Suppressor macrophage (primary cell): ENCODE results near the gene KLHL22.
"Not testable (repeated sequence)": the region's sequence is repeated elsewhere in the genome, so short reads cannot be mapped to it uniquely, and the experiment has no call there.

Experiments
- DNase-seq, 4 experiments: peaks; one replicate each; pipeline ENCODE4 v3.0.0-alpha.2; 2020 to 2022

The KLHL22 gene

GRCh38 chr22:20469110-20469868 lies 26.3 kb downstream of the KLHL22 start:
- DNase-seq, result no peak

- DNase-seq, result no peak
These were observed 28.8 kb downstream of the KLHL22 start for GRCh38 chr22:20466659-20467379.

- DNase-seq, result no peak
These were observed 29.9 kb downstream of the KLHL22 start for GRCh38 chr22:20465759-20466077.

GRCh38 chr22:20464912-20465758 lies 30.5 kb downstream of the KLHL22 start:
- no peak for DNase-seq

GRCh38 chr22:20464096-20464614 lies 31.4 kb downstream of the KLHL22 start:
- DNase-seq, result no peak

- DNase-seq, result peak in 3 of 4 experiments; percentile 32 to 49 (median 40)
These were observed 32.1 kb downstream of the KLHL22 start for GRCh38 chr22:20463324-20464095.

- DNase-seq, result no peak
These were observed 35.7 kb downstream of the KLHL22 start for GRCh38 chr22:20459862-20460261.

GRCh38 chr22:20459152-20459542 lies 36.4 kb downstream of the KLHL22 start:
- no peak for DNase-seq

- no peak for DNase-seq
These were observed 37.0 kb downstream of the KLHL22 start for GRCh38 chr22:20458530-20459151.

GRCh38 chr22:20457506-20458240 lies 37.9 kb downstream of the KLHL22 start:
- no peak for DNase-seq

GRCh38 chr22:20456722-20457076 lies 38.9 kb downstream of the KLHL22 start:
- no peak for DNase-seq

GRCh38 chr22:20456064-20456721 lies 39.4 kb downstream of the KLHL22 start:
- peak; percentile 78 to 88 (median 86) for DNase-seq

- no peak for DNase-seq
These were observed 39.9 kb downstream of the KLHL22 start for GRCh38 chr22:20455709-20456063.

- DNase-seq, result no peak
These were observed 42.4 kb downstream of the KLHL22 start for GRCh38 chr22:20453222-20453621.

- DNase-seq, result no peak
These were observed 43.7 kb downstream of the KLHL22 start for GRCh38 chr22:20451920-20452319.

- DNase-seq, result not testable (repeated sequence)
These were observed 44.3 kb downstream of the KLHL22 start for GRCh38 chr22:20451129-20451778.

GRCh38 chr22:20450551-20450906 lies 45.1 kb downstream of the KLHL22 start:
- no peak for DNase-seq

GRCh38 chr22:20449819-20450550 lies 45.6 kb downstream of the KLHL22 start:
- no peak for DNase-seq

GRCh38 chr22:20448630-20449029 lies 47.0 kb downstream of the KLHL22 start:
- no peak for DNase-seq
